NCI-H1417 (cell line): ENCODE results near the gene TRIM33.

Experiments used
- DNase-seq, 3 experiments: peaks; one replicate each; lab custom pipeline; 2025; lab: John Stamatoyannopoulos, UW

The TRIM33 gene

GRCh38 chr1:114350731-114351445, 160.1 kb downstream of the TRIM33 start:
- DNase-seq: no peak

- DNase-seq: no peak
Observed at GRCh38 chr1:114349891-114350605, 161.0 kb downstream of the TRIM33 start.

GRCh38 chr1:114347431-114348209, 163.4 kb downstream of the TRIM33 start:
- peak in 1 of 3 experiments; percentile 10 for DNase-seq

GRCh38 chr1:114346480-114347029, 164.4 kb downstream of the TRIM33 start:
- DNase-seq: peak; percentile 91 to 98 (median 95)

GRCh38 chr1:114345930-114346479, 165.0 kb downstream of the TRIM33 start:
- DNase-seq: peak in 1 of 3 experiments; percentile 68

GRCh38 chr1:114344656-114345055, 166.3 kb downstream of the TRIM33 start:
- DNase-seq: no peak
